Stimulated activated CD4-positive, alpha-beta T cell treated with anti-CD3 and anti-CD28 coated beads, TNF-alpha, amount 100 ng/mL, for 24 hours (primary cell): ENCODE results near the gene TMEM125.

Source experiments
- DNase-seq, 3 experiments: peaks; one replicate each; pipeline ENCODE4 v3.0.0-alpha.2; 2020; ENCODE audit warnings: low read depth in 3 of 3

Gene TMEM125

DNA sequence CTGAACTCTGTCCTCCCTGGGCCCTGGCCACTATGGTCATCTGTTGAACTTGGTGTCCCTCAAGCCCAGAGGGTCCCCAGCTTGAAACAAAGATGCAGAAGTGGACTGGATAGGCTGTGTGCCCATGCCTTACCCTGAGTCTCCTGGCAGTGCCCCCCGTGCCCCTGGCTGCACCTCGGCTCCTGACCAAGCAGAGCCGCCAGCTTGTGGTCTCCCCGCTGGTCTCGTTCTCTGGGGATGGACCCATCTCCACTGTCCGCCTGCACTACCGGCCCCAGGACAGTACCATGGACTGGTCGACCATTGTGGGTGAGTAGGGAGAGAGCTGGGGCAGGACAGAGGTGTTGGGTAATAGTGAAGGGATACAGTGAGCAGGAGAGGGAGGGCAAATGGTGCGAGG lies 41.7 kb downstream of the TMEM125 start:
- no peak for DNase-seq

DNA sequence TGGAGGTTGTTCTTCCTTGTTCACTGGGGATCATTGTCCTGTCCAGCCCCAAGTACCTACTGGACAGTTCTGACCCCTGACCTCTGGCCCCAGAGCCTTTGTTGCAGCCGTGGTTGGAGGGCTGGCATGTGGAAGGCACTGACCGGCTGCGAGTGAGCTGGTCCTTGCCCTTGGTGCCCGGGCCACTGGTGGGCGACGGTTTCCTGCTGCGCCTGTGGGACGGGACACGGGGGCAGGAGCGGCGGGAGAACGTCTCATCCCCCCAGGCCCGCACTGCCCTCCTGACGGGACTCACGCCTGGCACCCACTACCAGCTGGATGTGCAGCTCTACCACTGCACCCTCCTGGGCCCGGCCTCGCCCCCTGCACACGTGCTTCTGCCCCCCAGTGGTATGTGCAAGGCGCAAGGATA lies 42.4 kb downstream of the TMEM125 start:
- no peak for DNase-seq

DNA sequence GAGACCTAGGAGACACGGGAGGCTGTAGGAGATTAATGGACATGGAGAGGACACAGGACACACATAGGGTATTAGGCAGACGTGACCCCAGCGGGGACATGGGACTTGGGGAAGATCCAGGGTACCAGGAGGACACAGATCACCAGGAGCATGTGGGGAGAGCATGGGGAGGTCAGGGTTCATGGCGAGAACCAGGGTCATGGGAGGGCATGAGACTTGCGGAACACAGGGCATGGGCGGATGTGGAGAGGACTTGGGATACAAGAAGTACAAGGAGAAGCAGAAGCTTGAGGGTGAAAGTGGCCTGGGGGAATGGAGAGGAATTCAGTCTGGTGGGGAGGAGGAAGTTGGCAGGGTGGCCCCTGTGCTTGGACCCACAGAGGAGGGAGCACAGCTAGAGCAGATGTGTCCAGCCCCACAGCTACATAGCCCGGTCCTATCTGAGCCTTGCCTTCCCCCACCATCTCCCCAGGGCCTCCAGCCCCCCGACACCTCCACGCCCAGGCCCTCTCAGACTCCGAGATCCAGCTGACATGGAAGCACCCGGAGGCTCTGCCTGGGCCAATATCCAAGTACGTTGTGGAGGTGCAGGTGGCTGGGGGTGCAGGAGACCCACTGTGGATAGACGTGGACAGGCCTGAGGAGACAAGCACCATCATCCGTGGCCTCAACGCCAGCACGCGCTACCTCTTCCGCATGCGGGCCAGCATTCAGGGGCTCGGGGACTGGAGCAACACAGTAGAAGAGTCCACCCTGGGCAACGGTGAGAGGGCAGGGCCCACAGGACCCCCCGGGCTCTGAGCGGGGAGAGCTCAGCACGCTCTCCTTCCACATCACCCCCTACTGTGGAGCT lies 43.1 kb downstream of the TMEM125 start:
- DNase-seq, result no peak

DNA sequence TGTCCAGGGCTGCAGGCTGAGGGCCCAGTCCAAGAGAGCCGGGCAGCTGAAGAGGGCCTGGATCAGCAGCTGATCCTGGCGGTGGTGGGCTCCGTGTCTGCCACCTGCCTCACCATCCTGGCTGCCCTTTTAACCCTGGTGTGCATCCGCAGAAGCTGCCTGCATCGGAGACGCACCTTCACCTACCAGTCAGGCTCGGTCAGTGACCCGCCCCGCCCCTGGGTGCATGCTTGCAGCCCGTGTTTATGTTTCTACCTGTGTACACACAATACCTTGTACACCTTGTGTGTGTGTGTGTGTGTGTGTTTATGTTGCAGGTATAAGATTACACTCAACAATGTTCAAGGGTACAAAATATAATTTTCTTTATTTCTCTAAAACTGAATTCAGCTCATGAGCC lies 44.0 kb downstream of the TMEM125 start:
- DNase-seq, result no peak

DNA sequence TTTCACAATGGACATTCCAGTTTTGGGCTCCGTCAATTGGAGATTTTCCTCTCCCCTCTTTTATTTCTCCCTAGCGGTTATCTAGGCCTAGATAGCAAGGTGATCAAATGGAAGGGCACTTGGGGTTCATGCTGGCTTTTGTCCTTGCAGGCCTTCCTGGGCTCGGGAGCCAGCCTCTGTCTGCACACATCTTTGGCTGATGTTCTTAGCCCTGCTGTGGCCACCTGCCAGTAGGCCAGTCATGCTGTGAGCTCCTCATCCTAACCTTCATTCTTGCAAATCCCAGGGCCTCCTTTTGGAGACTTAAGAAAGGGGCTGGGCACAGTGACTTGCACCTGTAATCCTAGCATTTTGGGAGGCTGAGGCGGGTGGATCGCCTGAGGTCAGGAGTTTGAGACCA lies 44.5 kb downstream of the TMEM125 start:
- DNase-seq, result no peak

DNA sequence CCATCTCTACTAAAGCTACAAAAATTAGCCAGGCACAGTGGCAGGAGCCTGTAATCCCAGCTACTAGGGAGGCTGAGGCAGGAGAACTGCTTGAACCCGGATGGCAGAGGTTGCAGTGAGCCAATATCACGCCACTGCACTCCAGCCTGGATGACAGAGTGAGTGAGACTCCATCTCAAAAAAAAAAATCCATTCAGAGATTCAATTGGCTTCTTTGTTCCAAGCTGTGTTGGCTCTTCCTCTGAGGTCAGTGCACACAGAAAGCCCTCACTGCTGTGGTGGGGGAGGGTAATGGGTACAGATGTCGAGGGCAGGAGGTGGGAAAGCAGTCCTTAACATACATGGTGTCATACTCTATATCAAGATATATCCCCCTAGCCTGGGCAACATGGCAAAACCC lies 45.7 kb downstream of the TMEM125 start:
- no peak for DNase-seq

DNA sequence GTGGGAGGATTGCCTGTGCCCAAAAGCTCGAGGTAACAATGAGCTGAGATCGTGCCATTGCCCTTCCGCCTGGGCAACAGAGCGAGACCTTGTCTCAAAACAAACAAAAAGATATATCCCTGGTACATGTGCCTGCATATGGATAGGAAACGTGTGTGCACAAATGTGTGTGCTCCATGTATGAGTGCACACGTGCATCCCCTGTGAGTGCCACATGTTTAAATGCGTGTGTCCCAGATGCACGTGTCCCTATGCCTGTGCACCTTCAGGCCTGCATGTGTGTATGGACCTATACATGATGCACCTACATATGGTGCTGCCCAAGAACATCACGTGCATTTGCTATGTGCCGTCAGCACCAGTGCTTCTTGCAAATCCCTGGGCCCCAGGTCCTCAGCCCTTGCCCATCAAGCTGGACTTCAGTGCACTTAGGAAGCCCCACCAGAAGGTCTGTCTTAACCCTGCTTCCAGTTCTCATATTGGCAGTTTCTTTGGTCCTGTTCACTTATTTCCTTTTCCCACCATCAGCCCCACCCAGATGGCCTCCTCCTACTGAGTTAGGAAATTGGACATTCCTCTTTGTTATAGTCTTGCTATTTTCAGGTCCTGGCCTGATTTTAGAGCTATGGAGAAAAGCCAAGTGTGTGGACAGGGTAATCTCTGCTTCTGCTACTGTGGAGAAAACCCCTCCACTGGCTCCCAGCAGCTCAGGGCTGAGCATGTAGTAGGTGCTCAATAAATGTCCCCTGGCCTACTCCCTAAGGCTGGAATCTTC lies 46.4 kb downstream of the TMEM125 start:
- DNase-seq, result no peak

DNA sequence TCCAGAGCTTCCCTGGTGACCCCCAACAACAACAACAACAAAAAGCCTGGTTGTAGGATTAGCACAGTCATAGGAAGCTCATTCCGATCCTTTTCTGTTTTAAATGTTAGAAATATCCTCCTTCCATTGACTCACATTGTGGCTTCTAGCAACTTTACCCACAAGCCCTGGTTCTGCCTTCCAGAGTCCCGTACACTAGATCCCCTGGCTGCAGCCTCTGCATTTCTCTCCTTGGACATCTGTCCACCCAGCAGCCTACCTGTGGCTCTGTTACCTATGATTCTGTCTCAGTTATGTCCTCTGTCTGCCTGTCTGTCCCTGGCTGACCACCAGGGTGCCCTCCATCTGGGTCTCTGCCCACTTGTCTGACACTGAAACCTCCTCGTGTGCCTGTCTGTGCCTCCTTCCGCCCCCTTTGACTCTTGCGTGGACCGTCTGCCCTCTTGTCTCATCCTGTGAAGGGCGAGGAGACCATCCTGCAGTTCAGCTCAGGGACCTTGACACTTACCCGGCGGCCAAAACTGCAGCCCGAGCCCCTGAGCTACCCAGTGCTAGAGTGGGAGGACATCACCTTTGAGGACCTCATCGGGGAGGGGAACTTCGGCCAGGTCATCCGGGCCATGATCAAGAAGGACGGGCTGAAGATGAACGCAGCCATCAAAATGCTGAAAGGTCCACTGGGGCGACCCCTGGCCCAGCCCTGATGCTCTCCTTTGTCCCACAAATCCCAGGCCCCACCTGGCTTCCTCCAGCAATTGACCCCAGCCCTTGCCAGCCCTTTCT lies 47.1 kb downstream of the TMEM125 start:
- DNase-seq, result no peak

DNA sequence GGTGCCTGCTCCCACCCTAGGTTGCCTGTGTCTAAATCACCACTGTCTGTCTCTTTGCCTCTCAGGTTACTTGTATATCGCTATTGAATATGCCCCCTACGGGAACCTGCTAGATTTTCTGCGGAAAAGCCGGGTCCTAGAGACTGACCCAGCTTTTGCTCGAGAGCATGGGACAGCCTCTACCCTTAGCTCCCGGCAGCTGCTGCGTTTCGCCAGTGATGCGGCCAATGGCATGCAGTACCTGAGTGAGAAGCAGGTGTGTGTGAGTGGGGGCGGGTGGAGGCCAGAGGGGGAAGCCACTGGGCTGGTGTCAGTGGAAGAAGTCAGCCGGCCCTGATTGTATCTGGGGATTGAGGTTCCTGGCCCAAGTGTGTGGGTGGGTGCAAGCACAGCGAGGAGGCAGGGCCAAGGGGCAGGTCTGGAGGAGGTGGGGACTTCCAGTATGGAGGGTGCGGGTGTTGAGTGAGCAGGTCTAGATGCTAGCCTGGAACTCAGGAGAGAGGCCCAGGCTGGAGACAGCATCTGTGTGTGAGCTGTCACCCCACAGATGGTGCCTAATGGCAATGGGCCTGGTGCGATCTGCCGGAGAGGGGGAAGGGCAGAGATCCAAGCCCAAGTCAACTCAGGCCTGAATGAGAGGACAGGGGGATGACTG lies 48.2 kb downstream of the TMEM125 start:
- no peak for DNase-seq

DNA sequence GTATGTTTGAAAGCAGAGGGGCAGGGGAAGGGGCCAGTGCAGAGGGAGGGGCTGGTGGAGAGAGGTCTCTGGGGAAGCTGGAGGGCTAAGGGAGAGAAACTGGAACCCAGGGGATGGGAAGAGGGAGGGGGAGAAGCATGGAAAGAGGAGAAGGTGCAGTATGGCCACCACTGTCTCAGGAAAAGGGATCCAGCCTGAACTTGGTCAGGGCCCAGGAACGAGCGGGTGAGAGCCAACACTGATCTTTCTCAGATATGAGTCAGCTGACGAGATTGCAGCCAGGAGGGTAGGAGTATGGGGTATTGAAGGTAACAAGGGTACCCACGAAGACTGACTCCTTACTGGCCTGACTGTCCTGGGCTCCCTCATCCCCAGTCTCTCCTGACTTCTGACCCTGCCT lies 49.0 kb downstream of the TMEM125 start:
- DNase-seq, result no peak

DNA sequence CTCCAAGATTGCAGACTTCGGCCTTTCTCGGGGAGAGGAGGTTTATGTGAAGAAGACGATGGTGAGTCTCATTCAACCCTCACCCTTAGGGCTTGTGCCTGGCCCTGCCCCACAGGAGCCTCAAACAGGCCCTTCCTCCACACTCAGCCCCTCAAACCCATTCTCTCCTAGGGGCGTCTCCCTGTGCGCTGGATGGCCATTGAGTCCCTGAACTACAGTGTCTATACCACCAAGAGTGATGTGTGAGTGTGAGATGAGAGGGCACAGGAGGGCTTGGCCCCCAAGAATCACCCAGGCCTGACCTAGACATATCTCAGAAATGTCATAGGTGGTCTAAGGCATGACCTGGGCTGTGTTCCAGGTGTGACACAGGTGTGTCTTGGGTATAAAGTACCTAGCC lies 49.5 kb downstream of the TMEM125 start:
- no peak for DNase-seq

DNA sequence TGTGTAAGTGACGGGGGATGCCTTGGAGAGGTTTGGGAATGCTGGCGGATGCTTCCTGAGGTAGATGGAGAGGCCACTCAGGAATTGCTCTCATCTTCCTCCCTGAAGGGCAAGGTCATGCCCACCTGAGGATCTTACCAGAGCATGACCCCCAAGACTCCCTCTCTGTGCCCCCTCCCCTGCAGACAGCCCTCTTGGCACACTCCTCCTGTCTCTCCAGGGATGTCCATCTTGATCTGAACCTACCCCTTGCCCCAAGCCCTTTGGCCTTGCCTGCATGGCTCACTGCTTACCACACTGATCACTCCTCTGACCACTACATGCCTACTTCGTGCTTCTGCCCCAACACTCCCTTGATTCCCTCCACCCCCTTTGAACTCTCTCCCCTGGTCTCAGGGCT lies 50.0 kb downstream of the TMEM125 start:
- no peak for DNase-seq

DNA sequence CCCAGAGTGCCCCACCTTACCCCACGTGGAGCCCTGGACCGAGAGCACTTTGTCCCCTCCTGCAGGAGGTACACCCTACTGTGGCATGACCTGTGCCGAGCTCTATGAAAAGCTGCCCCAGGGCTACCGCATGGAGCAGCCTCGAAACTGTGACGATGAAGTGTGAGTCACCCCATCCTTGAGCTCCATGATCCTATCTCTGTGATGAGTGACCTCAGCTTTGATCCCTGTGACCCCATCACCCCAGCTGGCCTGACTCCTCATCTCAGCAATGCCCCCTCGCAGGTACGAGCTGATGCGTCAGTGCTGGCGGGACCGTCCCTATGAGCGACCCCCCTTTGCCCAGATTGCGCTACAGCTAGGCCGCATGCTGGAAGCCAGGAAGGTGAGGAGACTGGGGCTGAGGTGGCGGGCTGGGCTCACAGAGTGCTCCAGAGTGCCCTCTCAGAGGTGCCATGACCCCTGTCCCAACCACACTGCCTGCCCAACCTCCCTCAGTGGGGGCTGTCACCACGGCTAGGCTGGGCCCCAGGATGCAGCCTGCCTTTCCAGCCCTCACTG lies 51.6 kb downstream of the TMEM125 start:
- no peak for DNase-seq

DNA sequence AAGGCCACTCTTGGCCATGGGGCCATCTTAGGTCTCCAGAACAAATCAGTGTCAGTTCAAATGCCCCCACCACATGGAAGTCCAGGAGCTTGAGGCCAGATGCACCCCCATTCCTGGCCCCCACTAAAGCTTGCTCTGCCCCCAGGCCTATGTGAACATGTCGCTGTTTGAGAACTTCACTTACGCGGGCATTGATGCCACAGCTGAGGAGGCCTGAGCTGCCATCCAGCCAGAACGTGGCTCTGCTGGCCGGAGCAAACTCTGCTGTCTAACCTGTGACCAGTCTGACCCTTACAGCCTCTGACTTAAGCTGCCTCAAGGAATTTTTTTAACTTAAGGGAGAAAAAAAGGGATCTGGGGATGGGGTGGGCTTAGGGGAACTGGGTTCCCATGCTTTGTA lies 52.7 kb downstream of the TMEM125 start:
- no peak for DNase-seq
